PFSK-1 (cell line): Measurements from ENCODE around the gene ORM1.

Source experiments
- FOXP2 ChIP-seq: optimal IDR thresholded peaks from 2 replicates; pipeline ENCODE3; 2011; ENCODE audit warnings: borderline replicate concordance, control low read depth, inconsistent platforms; ENCODE audit not compliant: insufficient read depth; ENCODE audit errors: extremely low read length, extremely low read depth
- POLR2AphosphoS5 ChIP-seq: IDR thresholded peaks from 2 replicates; pipeline ENCODE4 v1.6.1; 2012; ENCODE audit warnings: low read depth, mild to moderate bottlenecking, control low read depth, low read length, moderate library complexity
- SIN3A ChIP-seq: IDR thresholded peaks from 2 replicates; pipeline ENCODE4 v1.6.1; 2012; ENCODE audit warnings: mild to moderate bottlenecking, low read length, moderate library complexity, borderline replicate concordance; ENCODE audit not compliant: insufficient read depth
- TAF1 ChIP-seq: IDR thresholded peaks from 2 replicates; pipeline ENCODE4 v1.6.1; 2012; ENCODE audit warnings: low read length, control low read depth, borderline replicate concordance; ENCODE audit not compliant: insufficient read depth
- TF ChIP-seq, protein P1 (sequence below), 2 experiments: IDR thresholded peaks; 2 replicates each; pipeline versions ENCODE4 v1.6.1 to v1.8.0; 2011 to 2012; ENCODE audit warnings: low read depth in 2 of 2, low read length in 2 of 2, control low read depth in 1 of 2, inconsistent platforms in 1 of 2, mild to moderate bottlenecking in 1 of 2, moderate library complexity in 1 of 2; ENCODE audit not compliant: insufficient read depth in 1 of 2

DNA sequence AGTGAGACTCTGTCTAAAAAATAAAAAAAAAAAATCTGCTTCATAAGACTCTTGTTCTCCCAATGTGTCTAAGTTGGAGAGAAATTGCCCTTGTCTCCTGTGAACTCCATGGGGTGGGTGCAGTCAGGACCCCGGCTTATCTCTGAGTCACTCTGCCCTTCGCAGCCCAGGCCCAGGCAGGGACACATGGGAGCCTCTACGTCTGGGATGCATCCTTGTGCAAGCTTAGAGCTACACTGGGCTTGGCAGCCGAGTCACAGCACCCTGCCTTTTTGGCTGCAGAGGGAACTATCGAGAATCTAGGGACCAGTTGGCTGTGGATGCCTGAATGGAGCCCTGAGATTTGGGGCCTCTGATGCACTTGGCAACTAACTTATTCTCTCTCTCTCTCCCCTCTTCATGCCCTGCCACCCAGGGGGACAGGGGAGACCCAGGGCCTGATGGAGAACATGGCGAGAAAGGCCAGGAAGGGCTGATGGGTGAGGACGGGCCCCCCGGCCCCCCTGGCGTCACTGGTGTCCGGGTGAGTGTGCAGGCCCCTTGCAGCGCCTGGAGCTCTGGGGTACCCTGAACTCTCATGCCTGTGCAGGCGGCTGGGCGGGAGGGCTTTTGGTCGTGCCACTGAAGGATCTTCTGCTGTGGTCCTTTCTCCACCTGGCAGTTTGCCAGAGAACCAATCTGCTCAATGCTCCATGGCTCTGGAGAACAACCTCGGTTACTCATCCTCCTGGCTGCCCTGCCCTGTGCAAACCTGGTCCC, 47.5 kb upstream of the ORM1 start:
- TF ChIP-seq POLR2AphosphoS5 = no peak
- TF ChIP-seq, protein P1, sequence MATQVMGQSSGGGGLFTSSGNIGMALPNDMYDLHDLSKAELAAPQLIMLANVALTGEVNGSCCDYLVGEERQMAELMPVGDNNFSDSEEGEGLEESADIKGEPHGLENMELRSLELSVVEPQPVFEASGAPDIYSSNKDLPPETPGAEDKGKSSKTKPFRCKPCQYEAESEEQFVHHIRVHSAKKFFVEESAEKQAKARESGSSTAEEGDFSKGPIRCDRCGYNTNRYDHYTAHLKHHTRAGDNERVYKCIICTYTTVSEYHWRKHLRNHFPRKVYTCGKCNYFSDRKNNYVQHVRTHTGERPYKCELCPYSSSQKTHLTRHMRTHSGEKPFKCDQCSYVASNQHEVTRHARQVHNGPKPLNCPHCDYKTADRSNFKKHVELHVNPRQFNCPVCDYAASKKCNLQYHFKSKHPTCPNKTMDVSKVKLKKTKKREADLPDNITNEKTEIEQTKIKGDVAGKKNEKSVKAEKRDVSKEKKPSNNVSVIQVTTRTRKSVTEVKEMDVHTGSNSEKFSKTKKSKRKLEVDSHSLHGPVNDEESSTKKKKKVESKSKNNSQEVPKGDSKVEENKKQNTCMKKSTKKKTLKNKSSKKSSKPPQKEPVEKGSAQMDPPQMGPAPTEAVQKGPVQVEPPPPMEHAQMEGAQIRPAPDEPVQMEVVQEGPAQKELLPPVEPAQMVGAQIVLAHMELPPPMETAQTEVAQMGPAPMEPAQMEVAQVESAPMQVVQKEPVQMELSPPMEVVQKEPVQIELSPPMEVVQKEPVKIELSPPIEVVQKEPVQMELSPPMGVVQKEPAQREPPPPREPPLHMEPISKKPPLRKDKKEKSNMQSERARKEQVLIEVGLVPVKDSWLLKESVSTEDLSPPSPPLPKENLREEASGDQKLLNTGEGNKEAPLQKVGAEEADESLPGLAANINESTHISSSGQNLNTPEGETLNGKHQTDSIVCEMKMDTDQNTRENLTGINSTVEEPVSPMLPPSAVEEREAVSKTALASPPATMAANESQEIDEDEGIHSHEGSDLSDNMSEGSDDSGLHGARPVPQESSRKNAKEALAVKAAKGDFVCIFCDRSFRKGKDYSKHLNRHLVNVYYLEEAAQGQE (IDR thresholded peaks at IDR 0.05; ENCODE audit: insufficient read depth in 1 of 2, low read depth in 2 of 2, low read length in 2 of 2) = no peak
- TF ChIP-seq SIN3A = no peak
- no peak for TF ChIP-seq TAF1
- no peak for TF ChIP-seq FOXP2
